ENCODE results near the gene ADGRF1. TPM values are rescaled to one million over a fixed set of nuclear protein-coding genes. Genes with fewer than 3 reads are reported as not detected.
"Not testable (repeated sequence)": the region's sequence is repeated elsewhere in the genome, so short reads cannot be mapped to it uniquely, and the experiment has no call there.

The ADGRF1 gene
- total and polyA plus RNA-seq, 3 donors from 2014 or later, result 2.4 to 5.4 (median 2.4) TPM

DNA sequence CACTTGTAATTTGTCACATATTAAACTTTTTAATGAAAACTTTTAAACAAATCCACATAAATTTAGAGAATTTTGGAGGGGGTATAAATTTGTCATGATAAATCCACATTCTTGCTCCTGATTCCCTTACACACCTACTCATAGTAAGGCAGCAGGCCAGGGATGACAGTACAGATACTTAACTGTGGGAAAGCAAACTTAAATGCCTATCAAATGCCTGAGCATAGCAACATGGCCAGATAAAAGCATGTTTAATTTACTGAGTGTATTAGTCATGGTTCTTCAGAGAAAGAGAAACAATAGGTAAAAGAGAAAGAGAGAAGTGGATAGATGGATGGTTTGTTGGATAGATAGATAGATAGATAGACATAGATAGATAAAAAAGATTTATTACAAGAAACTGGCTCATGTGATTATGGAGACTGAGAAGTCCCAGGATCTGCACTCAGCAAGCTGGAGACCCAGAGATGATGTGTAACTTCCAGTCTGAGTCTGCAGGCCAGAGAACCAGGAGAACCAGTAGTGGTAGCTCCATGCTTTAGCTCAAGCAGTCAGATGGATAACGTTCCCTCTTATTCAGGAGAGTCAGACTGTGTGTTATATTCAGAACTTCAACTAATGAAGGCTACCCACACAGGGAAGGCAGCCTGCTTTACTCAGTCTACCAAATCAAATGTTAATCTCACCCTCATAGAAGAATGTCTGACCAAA, 15.9 kb upstream of the ADGRF1 start:
- Histone ChIP-seq H3K27me3 (no peaks in the 10 kb centered on the region), H3K36me3 (ENCODE audit: low read depth, missing control alignments) (no peaks in the 10 kb centered on the region), H3K4me3 (no peak overlapping the region), H3K4me1 (no peaks in the 10 kb centered on the region), H3K27ac (no peak overlapping the region), H3K9me3 (no peaks in the 10 kb centered on the region)
- intact Hi-C loops (cut with DNase I; ENCODE audit: low total_unique reads), result no loop called here
- TF ChIP-seq, protein P1, sequence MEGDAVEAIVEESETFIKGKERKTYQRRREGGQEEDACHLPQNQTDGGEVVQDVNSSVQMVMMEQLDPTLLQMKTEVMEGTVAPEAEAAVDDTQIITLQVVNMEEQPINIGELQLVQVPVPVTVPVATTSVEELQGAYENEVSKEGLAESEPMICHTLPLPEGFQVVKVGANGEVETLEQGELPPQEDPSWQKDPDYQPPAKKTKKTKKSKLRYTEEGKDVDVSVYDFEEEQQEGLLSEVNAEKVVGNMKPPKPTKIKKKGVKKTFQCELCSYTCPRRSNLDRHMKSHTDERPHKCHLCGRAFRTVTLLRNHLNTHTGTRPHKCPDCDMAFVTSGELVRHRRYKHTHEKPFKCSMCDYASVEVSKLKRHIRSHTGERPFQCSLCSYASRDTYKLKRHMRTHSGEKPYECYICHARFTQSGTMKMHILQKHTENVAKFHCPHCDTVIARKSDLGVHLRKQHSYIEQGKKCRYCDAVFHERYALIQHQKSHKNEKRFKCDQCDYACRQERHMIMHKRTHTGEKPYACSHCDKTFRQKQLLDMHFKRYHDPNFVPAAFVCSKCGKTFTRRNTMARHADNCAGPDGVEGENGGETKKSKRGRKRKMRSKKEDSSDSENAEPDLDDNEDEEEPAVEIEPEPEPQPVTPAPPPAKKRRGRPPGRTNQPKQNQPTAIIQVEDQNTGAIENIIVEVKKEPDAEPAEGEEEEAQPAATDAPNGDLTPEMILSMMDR (IDR thresholded peaks at IDR 0.05), result no peak
- TF ChIP-seq POLR2A (IDR thresholded peaks at IDR 0.05), result no peak
- 82 to 100% methylated on average over 1 of the region's 1 CpG for WGBS, 2 donors
- DNase-seq, result no peak

DNA sequence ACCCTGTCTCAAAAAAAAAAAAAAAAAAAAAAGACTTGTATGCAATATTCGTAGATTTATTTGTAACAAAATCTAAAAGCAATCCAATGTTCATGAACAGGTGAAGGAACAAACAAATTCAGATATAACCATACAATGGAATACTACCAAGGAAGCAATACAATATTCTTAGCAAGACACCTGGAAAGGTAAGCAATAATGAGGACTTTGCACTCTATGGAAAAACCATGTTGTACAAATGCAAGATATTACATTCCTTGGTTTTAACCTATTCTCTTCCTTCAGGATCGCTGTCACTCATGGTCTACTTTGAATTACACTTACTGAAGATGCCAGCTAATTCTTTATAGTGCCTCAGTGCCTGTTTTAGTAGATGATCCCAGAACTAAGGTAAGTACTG, 14.7 kb upstream of the ADGRF1 start:
- Histone ChIP-seq H3K27me3 (no peaks in the 10 kb centered on the region), H3K36me3 (ENCODE audit: low read depth, missing control alignments) (no peaks in the 10 kb centered on the region), H3K27ac (no peak overlapping the region), H3K4me3 (no peak overlapping the region), H3K4me1 (no peaks in the 10 kb centered on the region), H3K9me3 (no peaks in the 10 kb centered on the region)
- TF ChIP-seq, protein P1 (IDR thresholded peaks at IDR 0.05), result no peak
- no peak for TF ChIP-seq POLR2A (IDR thresholded peaks at IDR 0.05)
- no peak for DNase-seq
- WGBS, 2 donors, result 92 to 94% methylated on average over 2 of the region's 2 CpGs
- intact Hi-C loops (cut with DNase I; ENCODE audit: low total_unique reads), result no loop called here

GRCh38 chr6:47054302-47054701, 12.2 kb upstream of the ADGRF1 start:
- DNase-seq; H3K36me3 ChIP-seq (ENCODE audit: low read depth, missing control alignments); H3K4me1 ChIP-seq; intact Hi-C loops (cut with DNase I; ENCODE audit: low total_unique reads); H3K9me3 ChIP-seq; H3K27ac ChIP-seq; H3K4me3 ChIP-seq; H3K27me3 ChIP-seq: not testable (repeated sequence)
- 93 to 96% methylated on average over 2 of the region's 2 CpGs for WGBS, 2 donors

DNA sequence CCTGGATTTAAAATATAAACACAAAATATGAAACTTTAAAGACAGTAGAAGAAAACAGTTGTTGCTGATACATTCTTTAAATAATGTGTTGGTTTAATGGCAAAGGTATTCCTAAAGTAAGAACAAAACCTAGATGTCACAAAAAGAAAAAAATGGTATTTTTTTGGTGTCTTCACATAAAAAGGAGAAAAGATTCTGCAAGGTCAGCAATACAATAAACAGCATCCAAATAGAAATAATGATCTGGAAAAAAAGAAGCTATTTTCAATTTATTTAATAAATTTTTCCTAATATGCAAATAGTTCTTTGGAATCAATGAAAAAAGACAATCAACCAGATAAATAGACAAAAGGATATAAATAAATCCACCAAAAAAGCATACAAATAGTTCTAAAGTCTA, 6.5 kb upstream of the ADGRF1 start:
- TF ChIP-seq, protein P1 (IDR thresholded peaks at IDR 0.05), result no peak
- TF ChIP-seq POLR2A (IDR thresholded peaks at IDR 0.05), result no peak
- H3K36me3 ChIP-seq (ENCODE audit: low read depth, missing control alignments), result no peaks in the 10 kb centered on the region
- intact Hi-C loops (cut with DNase I; ENCODE audit: low total_unique reads), result no loop called here

DNA sequence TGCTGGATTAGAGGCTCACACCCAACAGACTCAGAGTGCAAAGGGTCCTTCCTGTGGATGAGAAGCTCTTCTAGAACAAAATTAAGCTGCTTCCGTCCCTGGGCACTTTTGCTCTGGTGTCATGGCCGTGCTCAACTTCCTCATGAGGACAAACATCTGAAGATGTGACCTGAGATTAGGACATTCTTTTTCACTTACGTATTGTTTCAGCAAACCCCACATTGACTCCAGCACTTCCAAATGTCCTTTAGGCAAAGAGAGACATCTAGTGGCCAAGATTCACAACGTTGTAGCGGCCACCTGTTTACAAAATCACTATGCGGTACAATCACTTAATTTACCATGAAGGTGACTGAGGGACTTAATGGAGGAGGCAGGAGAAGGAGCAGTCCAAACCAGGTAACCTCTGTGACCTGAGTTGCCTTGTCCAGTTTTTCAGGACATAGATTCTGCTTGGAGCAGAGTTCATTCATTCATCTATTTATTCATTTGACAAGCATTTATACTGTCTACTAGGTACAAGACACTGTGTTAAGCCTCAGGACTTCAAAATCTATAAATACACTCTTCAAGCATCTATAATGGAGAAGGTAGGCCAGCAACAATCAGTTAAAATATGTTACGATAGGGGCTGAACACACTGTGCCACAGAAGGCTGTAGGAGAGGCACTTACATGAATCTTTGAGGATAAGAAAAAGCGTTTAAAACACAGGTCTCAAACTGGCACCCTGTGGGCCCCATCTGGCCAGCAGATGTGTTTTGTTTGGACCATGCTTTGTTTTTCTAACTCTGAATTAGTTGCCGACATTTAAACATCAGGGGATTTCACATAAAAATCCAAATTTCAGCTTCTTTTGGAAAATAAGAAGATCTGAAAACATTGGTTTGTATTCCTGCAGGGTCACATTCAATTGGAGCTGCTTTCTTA, 5.6 kb upstream of the ADGRF1 start:
- 24 to 34% methylated on average over 9 of the region's 9 CpGs for WGBS, 2 donors
- H3K36me3 ChIP-seq (ENCODE audit: low read depth, missing control alignments), result no peaks in the 10 kb centered on the region
- no peak overlapping the region for H3K27ac ChIP-seq
- H3K27me3 ChIP-seq, result no peaks in the 10 kb centered on the region
- no peak overlapping the region for H3K4me3 ChIP-seq
- intact Hi-C loops (cut with DNase I; ENCODE audit: low total_unique reads), result no loop called here
- DNase-seq, result peak; percentile 76
- no peaks in the 10 kb centered on the region for H3K9me3 ChIP-seq
- H3K4me1 ChIP-seq, result peaks cover 10% of the 10 kb centered on the region
- TF ChIP-seq, protein P1 (IDR thresholded peaks at IDR 0.05), result peak; percentile 51 to 69 (median 64)
- TF ChIP-seq POLR2A (IDR thresholded peaks at IDR 0.05), result no peak

More for the DNA sequence above, 6.5 kb upstream of the ADGRF1 start:
- H3K4me3 ChIP-seq, result no peak overlapping the region
- no peaks in the 10 kb centered on the region for H3K9me3 ChIP-seq
- no peak overlapping the region for H3K27ac ChIP-seq
- H3K27me3 ChIP-seq, result no peaks in the 10 kb centered on the region
- no peak for DNase-seq
- H3K4me1 ChIP-seq, result peaks cover 10% of the 10 kb centered on the region
